ENCODE measurements around the gene MOB1A.

GRCh38 chr2:74226648-74227213, 48.1 kb upstream of the MOB1A start:
- no peak for TF ChIP-seq CTCF (conservative IDR thresholded peaks at IDR 0.05; ENCODE audit: low read depth in 2 of 2)
- no peak for TF ChIP-seq CREB1 (CRISPR knock-in tag; IDR thresholded peaks at IDR 0.05; ENCODE audit: low read depth)
- TF ChIP-seq POLR2AphosphoS5 (IDR thresholded peaks at IDR 0.05; ENCODE audit: low read depth): no peak

Data from GM23338 (cell line).